HUES6 (cell line): ENCODE measurements around the gene KLHDC4.

ENCODE experiments used
- H3K27ac ChIP-seq: 2 replicates; pipeline ENCODE4 v1.7.0; 2013; ENCODE audit warnings: low read depth, mild to moderate bottlenecking, low read length, inconsistent platforms
- H3K27me3 ChIP-seq: 2 replicates; pipeline ENCODE4 v1.6.1; 2013; ENCODE audit warnings: low read length; ENCODE audit not compliant: control insufficient read depth, insufficient read depth
- H3K36me3 ChIP-seq: 2 replicates; pipeline ENCODE4 v1.6.1; 2013; ENCODE audit warnings: low read length; ENCODE audit not compliant: control insufficient read depth, insufficient read depth
- H3K4me1 ChIP-seq: 2 replicates; pipeline ENCODE4 v1.6.1; 2013; ENCODE audit warnings: low read length; ENCODE audit not compliant: control insufficient read depth, insufficient read depth
- H3K4me3 ChIP-seq: 2 replicates; pipeline ENCODE4 v1.5.1; 2013; ENCODE audit warnings: low read depth, low read length
- H3K9ac ChIP-seq: one replicate; pipeline ENCODE4 v1.6.1; 2013; ENCODE audit warnings: mild to moderate bottlenecking, low read length
- H3K9me3 ChIP-seq: 2 replicates; pipeline ENCODE4 v1.6.1; 2013; ENCODE audit warnings: low read depth, low read length; ENCODE audit not compliant: control insufficient read depth, insufficient read depth

The KLHDC4 gene

DNA sequence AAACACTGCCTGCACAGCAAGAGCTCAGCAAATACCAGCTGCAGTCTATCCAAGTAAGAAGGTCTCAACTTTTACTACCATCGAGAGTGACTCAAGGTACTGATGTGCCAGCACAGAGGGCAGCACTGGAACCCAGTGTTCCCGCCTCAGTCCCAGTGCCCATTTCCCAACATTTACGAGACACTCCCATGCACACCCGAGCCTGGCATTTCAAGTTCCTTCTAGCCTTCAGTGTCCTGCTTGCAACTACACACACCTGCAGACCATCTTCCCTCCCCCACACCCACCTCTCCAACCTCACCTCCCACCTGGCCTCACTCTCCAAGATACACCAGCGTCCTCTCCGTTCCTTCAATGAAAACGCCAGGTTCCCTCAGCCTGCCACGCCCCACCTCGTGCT, 3.2 kb downstream of the KLHDC4 start:
- no peak overlapping the region for H3K27ac ChIP-seq
- no peak overlapping the region for H3K4me3 ChIP-seq
- H3K9me3 ChIP-seq: no peaks in the 10 kb centered on the region
- H3K36me3 ChIP-seq: peaks cover 53% of the 10 kb centered on the region
- no peak overlapping the region for H3K9ac ChIP-seq
- H3K27me3 ChIP-seq: no peaks in the 10 kb centered on the region
- H3K4me1 ChIP-seq: peaks cover 4% of the 10 kb centered on the region; the same call in 1 of the 2 replicates

DNA sequence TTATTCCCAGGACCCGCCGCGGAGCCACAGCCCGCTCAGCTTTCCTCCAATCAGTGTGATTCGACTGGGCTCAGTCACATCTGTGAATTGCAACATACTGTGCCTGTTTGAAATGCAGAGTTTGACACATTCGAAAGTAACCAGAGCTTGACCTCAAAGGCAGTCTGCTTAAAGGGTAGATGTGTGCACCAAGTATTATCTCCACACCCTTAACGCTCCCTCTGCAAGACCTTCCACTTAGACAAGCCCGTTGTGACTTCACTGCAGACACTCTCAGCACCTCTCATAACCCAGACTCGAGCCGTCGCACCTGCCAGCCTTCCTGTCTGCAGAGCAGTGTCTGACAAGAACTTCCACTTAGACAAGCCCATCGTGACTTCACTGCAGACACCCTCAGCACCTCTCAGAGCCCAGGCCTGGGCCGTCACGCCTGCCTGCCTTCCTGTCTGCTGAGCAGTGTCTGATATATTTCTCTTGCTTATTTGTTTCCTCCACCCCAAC, 3.7 kb downstream of the KLHDC4 start:
- H3K27me3 ChIP-seq: no peaks in the 10 kb centered on the region
- no peak overlapping the region for H3K27ac ChIP-seq
- peaks cover 4% of the 10 kb centered on the region; the same call in 1 of the 2 replicates for H3K4me1 ChIP-seq
- H3K9ac ChIP-seq: no peak overlapping the region
- H3K9me3 ChIP-seq: no peaks in the 10 kb centered on the region
- no peak overlapping the region for H3K4me3 ChIP-seq
- H3K36me3 ChIP-seq: peaks cover 57% of the 10 kb centered on the region

DNA sequence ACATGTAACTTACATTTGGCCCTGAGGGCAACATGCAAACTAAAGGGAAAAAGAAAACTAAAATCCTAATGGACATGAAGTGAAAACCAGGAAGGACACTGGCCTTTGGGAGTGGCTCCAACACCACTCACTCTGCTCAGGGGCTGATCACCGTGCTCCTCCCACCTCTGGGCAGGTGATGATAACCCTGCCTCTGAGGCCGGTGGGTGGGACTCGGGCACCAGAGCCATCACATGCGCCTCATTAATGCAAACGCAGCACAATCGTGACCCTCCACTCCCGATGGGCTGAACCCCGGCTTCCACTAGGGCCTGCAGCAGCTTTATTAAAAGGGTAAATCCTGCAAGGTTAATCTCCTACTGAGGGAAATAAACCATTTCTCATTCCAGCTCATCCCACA, 4.7 kb downstream of the KLHDC4 start:
- Histone ChIP-seq H3K27me3 (no peaks in the 10 kb centered on the region), H3K9me3 (no peaks in the 10 kb centered on the region), H3K27ac (no peak overlapping the region), H3K4me3 (no peak overlapping the region), H3K9ac (no peak overlapping the region), H3K36me3 (peaks cover 67% of the 10 kb centered on the region), H3K4me1 (peaks cover 4% of the 10 kb centered on the region; the same call in 1 of the 2 replicates)

DNA sequence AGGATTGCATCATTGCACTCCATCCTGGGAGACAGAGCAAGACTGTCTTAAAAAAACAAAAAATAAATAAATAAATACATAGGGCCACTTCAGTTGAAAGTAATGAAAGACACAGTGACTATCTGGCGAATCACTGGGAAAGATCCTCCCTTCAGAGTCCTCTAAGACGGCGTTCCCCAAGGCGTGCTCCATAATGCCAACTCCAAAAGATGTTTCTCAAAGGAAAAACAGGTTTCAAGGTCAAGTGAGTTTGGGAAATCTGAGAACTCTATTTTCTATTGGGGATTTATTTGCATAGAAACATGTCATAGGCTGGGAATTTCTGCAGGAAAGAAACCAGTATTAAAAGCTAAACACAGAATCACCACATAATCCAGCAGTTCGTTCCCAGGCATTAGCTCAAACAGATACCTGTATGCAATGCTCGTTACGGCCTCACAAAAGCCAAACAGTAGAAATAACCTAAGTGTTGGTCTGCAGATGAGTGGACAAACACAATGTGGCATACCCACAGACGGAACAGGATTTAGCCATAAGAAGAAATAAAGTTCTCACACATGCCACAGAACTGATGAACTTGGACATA, 7.9 kb downstream of the KLHDC4 start:
- H3K36me3 ChIP-seq: peaks cover 85% of the 10 kb centered on the region
- no peaks in the 10 kb centered on the region for H3K27me3 ChIP-seq
- no peak overlapping the region for H3K9ac ChIP-seq
- H3K9me3 ChIP-seq: no peaks in the 10 kb centered on the region
- no peaks in the 10 kb centered on the region for H3K4me1 ChIP-seq
- H3K27ac ChIP-seq: no peak overlapping the region
- H3K4me3 ChIP-seq: no peak overlapping the region

DNA sequence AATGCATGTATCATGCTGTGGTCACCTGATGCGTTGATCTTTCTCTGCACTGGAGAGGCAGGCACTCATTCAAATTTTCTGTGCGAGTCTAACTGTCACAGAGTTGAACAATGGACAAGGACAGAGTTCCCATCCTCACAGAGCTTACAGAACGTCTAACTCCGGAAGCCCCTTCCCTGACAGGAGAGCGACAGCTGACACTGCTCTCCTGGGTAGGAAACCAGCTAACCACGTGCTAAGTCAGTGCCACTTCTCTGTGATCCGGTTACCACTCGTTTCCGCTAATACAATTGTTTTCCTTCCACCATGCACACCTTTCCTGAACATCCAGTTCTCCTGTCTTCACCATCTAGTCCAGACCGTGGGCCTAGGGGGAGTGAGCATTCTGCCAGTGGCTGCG, 11.3 kb downstream of the KLHDC4 start:
- Histone ChIP-seq H3K36me3 (peaks cover 81% of the 10 kb centered on the region), H3K4me1 (no peaks in the 10 kb centered on the region), H3K9ac (no peak overlapping the region), H3K27me3 (no peaks in the 10 kb centered on the region), H3K27ac (no peak overlapping the region), H3K9me3 (no peaks in the 10 kb centered on the region), H3K4me3 (no peak overlapping the region)

DNA sequence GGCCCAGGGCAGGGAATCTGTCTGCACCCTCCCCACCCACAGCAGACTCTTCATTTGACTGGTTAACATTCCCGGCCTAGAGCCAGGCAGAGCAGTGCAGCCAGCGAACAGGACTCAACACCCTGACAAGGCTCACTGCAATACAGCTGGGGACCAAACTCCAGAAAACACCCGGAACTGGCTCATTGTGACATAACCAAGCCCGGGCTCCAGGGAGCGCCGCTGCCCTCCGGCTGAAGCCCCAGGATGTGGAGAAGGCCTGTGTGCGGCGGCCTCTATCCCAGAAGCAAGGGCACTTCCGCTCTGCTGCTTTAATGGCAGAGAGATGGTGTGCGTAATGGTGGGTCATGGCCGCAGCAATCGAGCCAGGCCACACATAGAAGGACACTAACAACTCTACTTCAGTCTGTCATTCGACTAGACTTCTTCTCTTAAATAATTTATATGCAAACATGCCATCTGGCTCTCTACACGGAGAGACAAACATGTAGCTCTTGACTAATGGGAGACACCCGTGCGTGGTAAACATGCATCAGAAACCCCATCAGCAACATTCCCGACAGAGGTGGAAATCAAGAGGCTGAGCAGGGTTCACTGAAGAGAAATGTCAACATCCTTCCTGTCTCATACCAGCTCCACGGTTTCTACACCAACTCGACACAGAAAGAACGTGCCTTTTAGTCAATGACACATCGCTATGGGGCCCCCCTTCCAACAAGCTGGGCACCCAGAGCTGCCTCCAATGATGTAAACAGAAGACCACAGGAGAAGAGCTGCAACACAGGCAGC, 18.0 kb downstream of the KLHDC4 start:
- Histone ChIP-seq H3K9ac (no peak overlapping the region), H3K4me3 (no peak overlapping the region), H3K4me1 (no peaks in the 10 kb centered on the region), H3K27ac (no peak overlapping the region), H3K9me3 (no peaks in the 10 kb centered on the region), H3K36me3 (peaks cover 76% of the 10 kb centered on the region), H3K27me3 (no peaks in the 10 kb centered on the region)

DNA sequence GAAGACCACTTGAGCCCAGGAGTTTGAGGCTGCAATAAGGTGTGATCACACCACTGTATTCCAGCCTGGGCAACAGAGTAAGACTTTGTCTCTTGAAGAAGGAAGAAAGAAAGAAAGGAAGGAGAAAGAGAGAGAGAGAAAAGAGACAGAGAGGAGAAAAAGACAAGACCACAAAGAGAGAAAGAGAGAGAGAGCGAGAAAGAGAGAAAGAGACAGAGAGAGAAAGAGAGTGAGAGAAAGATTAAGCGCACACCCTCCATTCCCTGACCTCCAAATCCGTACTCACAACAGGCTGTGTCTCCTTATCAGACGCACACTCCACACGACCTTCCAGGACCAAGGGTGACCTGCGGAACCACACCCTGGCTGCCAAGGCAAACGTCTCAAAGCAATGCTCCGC, 19.6 kb downstream of the KLHDC4 start:
- peaks cover 84% of the 10 kb centered on the region for H3K36me3 ChIP-seq
- no peaks in the 10 kb centered on the region for H3K4me1 ChIP-seq
- no peaks in the 10 kb centered on the region for H3K27me3 ChIP-seq
- no peak overlapping the region for H3K27ac ChIP-seq
- no peak overlapping the region for H3K9ac ChIP-seq
- no peak overlapping the region for H3K4me3 ChIP-seq
- no peaks in the 10 kb centered on the region; the same call in 1 of the 2 replicates for H3K9me3 ChIP-seq

DNA sequence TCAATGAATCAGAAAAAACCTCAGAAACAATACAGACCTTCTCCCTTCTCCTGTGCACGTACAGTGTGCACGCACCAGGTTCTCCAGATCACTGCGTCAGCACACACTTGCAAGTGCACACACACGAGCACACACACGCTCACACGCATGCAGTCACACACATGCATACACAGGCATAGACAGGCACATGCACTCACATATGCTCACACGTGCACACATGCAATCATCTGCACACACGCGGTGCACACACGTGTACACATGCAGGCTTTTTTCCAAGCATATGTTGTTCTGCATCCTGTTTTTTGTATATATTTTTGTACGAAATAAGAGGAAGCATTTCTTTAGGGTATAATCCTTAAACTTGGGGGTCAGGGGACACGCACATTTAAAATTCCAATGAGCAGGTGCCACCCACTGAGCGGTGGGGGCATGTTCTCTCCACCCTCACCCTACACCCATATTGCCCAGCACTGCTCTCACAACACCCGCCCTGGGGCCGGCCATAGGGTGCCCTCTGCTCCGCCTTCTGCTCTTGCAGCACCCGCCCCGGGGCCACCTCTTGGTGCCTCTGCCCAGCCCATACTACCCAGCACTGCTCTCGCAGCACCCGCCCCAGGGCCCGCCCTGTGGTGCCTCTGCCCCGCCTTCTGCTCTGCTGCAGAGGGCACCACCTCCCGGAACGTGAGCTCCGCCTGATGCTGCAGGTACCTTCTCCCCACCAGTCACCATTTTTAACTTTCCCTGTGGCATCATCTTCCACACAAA, 20.9 kb downstream of the KLHDC4 start:
- H3K9me3 ChIP-seq: no peaks in the 10 kb centered on the region; the same call in 1 of the 2 replicates
- H3K27ac ChIP-seq: no peak overlapping the region
- H3K4me1 ChIP-seq: no peaks in the 10 kb centered on the region
- H3K9ac ChIP-seq: no peak overlapping the region
- H3K4me3 ChIP-seq: no peak overlapping the region
- no peaks in the 10 kb centered on the region for H3K27me3 ChIP-seq
- H3K36me3 ChIP-seq: peaks cover 84% of the 10 kb centered on the region

DNA sequence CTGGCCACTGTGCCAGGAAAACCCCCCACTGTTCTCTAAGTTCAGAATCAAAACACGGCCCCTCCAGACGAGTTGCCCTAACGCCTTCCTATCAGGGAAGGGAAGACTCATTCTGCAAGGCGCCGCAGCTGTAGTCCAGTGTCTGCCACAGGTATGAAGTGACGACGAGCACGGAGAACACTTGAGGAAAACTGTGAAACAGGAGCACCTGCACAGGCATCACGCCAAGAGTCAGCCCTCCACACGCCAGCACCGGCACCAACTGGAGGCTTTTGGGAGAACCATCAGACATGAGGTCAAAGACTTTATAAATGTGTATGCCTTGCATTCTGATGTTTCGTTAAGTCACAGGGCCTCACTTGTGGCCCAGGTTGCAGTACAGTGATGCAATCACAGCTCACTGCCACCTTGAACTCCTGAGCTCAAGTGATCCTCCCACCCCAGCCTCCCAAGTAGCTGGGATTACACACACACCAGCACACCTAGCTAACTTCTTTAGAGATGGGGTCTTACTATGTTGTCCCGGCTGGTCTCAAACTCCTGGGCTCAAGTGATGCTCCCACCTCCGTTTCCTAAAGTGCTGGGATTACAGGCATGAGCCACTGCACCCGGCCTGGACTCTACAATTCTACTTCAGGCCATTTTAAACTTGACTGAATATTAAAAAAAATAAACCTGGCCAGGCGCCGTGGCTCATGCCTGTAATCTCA, 22.9 kb downstream of the KLHDC4 start:
- H3K4me3 ChIP-seq: no peak overlapping the region
- H3K9me3 ChIP-seq: no peaks in the 10 kb centered on the region; the same call in 1 of the 2 replicates
- H3K36me3 ChIP-seq: peaks cover 76% of the 10 kb centered on the region
- no peaks in the 10 kb centered on the region for H3K4me1 ChIP-seq
- no peak overlapping the region for H3K27ac ChIP-seq
- H3K9ac ChIP-seq: no peak overlapping the region
- H3K27me3 ChIP-seq: no peaks in the 10 kb centered on the region

DNA sequence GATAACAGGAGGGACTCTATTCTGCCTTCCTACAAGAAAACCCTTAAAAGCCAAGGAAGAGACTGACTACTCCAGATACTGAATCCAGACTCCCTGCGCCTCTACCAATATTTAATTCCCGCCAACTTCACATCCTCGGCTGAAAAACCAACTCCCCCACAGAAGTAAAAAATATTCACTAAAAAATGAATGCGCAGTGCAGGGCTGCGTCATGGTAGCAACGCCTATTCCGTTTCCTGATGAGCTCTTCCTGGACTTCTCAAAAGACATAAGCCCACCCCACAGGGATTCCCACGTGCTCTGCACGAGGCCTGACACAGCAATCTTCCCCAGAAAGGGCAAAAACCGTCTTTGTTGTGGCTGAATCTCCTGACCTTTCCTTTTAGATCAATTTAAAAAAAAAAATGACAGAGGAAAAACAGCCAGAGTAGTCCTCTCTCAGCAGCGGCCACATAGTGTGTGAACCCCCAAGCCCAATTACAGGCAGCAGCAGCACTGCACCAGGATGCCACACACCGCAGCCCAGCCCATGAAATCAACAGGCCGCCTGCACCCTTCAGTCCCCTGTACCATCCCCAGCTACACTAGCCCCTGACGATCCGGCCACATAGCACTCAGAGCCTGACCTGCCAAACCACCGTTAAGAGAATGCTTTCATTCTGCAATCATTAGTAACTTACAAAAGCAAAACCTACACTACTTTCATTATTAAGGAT, 23.9 kb downstream of the KLHDC4 start:
- H3K9ac ChIP-seq: no peak overlapping the region
- no peaks in the 10 kb centered on the region for H3K27me3 ChIP-seq
- H3K4me3 ChIP-seq: no peak overlapping the region
- H3K27ac ChIP-seq: no peak overlapping the region
- H3K36me3 ChIP-seq: peaks cover 70% of the 10 kb centered on the region
- no peaks in the 10 kb centered on the region for H3K4me1 ChIP-seq
- H3K9me3 ChIP-seq: no peaks in the 10 kb centered on the region; the same call in 1 of the 2 replicates
